Measurements from ENCODE around the gene AIG1.

DNA sequence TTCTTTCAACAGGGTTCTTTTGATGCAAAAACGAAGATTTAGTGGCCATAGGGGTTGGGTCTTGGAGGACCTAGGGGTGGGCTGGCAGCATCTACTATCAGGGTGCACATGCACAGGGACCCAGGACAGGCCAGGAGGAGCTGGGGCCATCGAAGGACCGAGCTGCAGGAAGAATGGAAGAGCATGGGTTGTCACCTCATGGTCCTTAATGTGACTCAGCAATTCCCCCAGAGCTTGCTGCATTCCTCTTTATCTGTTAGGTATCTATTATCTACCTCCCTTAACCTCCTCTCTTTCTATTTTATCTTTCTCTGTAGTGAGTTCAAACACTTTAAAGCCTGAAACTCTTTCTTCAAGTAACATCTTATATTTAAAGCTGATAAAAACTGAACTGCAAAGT, 167.0 kb downstream of the AIG1 start:
- TF ChIP-seq, protein P1, sequence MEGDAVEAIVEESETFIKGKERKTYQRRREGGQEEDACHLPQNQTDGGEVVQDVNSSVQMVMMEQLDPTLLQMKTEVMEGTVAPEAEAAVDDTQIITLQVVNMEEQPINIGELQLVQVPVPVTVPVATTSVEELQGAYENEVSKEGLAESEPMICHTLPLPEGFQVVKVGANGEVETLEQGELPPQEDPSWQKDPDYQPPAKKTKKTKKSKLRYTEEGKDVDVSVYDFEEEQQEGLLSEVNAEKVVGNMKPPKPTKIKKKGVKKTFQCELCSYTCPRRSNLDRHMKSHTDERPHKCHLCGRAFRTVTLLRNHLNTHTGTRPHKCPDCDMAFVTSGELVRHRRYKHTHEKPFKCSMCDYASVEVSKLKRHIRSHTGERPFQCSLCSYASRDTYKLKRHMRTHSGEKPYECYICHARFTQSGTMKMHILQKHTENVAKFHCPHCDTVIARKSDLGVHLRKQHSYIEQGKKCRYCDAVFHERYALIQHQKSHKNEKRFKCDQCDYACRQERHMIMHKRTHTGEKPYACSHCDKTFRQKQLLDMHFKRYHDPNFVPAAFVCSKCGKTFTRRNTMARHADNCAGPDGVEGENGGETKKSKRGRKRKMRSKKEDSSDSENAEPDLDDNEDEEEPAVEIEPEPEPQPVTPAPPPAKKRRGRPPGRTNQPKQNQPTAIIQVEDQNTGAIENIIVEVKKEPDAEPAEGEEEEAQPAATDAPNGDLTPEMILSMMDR (IDR thresholded peaks at IDR 0.05 in 2 of 3, conservative IDR thresholded peaks at IDR 0.05 in 1 of 3; ENCODE audit: borderline replicate concordance in 1 of 3, insufficient read depth in 1 of 3, low read depth in 2 of 3, low read length in 2 of 3): no peak
- TF ChIP-seq ZFX (IDR thresholded peaks at IDR 0.05): no peak
- no peak for TF ChIP-seq TCF7L2 (IDR thresholded peaks at IDR 0.05; ENCODE audit: borderline replicate concordance, extremely low read depth, insufficient read depth, insufficient read length)
- TF ChIP-seq POLR2A (IDR thresholded peaks at IDR 0.05; ENCODE audit: borderline replicate concordance, extremely low read depth, insufficient read depth, insufficient read length): no peak
- TF ChIP-seq SP1 (IDR thresholded peaks at IDR 0.05; ENCODE audit: low read depth): no peak
- TF ChIP-seq MAX (IDR thresholded peaks at IDR 0.05): no peak
- TF ChIP-seq, protein P2, sequence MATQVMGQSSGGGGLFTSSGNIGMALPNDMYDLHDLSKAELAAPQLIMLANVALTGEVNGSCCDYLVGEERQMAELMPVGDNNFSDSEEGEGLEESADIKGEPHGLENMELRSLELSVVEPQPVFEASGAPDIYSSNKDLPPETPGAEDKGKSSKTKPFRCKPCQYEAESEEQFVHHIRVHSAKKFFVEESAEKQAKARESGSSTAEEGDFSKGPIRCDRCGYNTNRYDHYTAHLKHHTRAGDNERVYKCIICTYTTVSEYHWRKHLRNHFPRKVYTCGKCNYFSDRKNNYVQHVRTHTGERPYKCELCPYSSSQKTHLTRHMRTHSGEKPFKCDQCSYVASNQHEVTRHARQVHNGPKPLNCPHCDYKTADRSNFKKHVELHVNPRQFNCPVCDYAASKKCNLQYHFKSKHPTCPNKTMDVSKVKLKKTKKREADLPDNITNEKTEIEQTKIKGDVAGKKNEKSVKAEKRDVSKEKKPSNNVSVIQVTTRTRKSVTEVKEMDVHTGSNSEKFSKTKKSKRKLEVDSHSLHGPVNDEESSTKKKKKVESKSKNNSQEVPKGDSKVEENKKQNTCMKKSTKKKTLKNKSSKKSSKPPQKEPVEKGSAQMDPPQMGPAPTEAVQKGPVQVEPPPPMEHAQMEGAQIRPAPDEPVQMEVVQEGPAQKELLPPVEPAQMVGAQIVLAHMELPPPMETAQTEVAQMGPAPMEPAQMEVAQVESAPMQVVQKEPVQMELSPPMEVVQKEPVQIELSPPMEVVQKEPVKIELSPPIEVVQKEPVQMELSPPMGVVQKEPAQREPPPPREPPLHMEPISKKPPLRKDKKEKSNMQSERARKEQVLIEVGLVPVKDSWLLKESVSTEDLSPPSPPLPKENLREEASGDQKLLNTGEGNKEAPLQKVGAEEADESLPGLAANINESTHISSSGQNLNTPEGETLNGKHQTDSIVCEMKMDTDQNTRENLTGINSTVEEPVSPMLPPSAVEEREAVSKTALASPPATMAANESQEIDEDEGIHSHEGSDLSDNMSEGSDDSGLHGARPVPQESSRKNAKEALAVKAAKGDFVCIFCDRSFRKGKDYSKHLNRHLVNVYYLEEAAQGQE (IDR thresholded peaks at IDR 0.05; ENCODE audit: low read depth): no peak
- TF ChIP-seq POLR2AphosphoS5 (IDR thresholded peaks at IDR 0.05; ENCODE audit: low read depth, low read length): no peak
